DND-41 (cell line): ENCODE data around the gene LDB2.

Experiments used
- CTCF ChIP-seq: IDR thresholded peaks from 2 replicates; pipeline ENCODE4 v1.5.1; 2012; ENCODE audit warnings: borderline replicate concordance, low read length, moderate library complexity, mild to moderate bottlenecking; ENCODE audit not compliant: poor library complexity, severe bottlenecking; ENCODE audit errors: extremely low read depth
- EZH2 ChIP-seq: IDR thresholded peaks from 3 replicates; pipeline ENCODE4 v1.6.1; 2012; ENCODE audit warnings: borderline replicate concordance, low read depth, mild to moderate bottlenecking, moderate library complexity, low read length, inconsistent platforms; ENCODE audit not compliant: severe bottlenecking

DNA sequence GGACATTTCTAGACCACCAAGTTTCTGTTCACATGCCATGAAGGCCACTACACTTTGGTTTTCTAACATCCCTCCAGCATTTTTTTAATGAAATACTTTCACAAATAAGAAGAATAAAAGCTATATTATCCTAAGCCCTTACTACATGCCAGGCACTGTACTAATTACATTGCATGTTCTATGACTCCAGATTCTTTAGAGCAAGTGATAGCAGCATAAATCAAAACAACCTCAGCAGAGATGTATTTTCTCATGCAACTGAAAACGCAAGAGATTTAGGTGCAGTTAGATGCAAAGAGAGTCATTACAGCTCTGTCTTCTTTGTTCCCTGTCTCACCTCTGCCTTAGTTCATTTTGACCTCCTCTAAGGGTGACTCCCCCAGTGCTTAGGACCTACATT is 230.0 kb downstream of the LDB2 start:
- TF ChIP-seq CTCF (no peak), EZH2 (no peak)
